CD4-positive, alpha-beta memory T cell (primary cell): Measurements from ENCODE around the gene CMTM1. TPM values are rescaled to one million over a fixed set of nuclear protein-coding genes. Genes with fewer than 3 reads are reported as not detected.

Experiments used
- CTCF ChIA-PET: fragments of 350-600 bp; sonication (Branson Sonifier 250); formaldehyde crosslinking; loops from one replicate; lab custom pipeline; 2021; ENCODE audit warnings: inconsistent platforms; ENCODE audit not compliant: partially characterized antibody; lab: Charles Lee
- POLR2A ChIA-PET: fragments of 350-600 bp; sonication (Branson Sonifier 250); formaldehyde crosslinking; loops from one replicate; lab custom pipeline; 2021; ENCODE audit not compliant: partially characterized antibody; lab: Charles Lee
- DNase-seq, 5 donors: peaks; one replicate each; pipeline versions ENCODE4 v3.0.0 to v3.0.0-alpha.2; 2020 to 2022; ENCODE audit warnings: mixed read lengths in 1 of 5
- H3K27ac ChIP-seq: one replicate; pipeline ENCODE4 v1.7.0; 2013; ENCODE audit warnings: low read depth, low read length
- H3K27me3 ChIP-seq: 2 replicates; pipeline ENCODE4 v1.7.0; 2013; ENCODE audit warnings: mild to moderate bottlenecking, low read length, moderate library complexity; ENCODE audit not compliant: insufficient read depth
- H3K36me3 ChIP-seq: 2 replicates; pipeline ENCODE4 v1.7.0; 2013; ENCODE audit warnings: mild to moderate bottlenecking, low read length, moderate library complexity; ENCODE audit not compliant: insufficient read depth
- H3K4me1 ChIP-seq: 2 replicates; pipeline ENCODE4 v1.7.0; 2013; ENCODE audit warnings: mild to moderate bottlenecking, low read length, moderate library complexity; ENCODE audit not compliant: insufficient read depth
- H3K4me3 ChIP-seq, 2 donors: one replicate each; pipeline ENCODE4 v1.7.0; 2013; ENCODE audit warnings: low read length in 2 of 2, mild to moderate bottlenecking in 1 of 2
- H3K9me3 ChIP-seq, 2 donors: one replicate each; pipeline ENCODE4 v1.7.0; 2013; ENCODE audit warnings: low read length in 2 of 2, control low read depth in 1 of 2; ENCODE audit not compliant: control insufficient read depth in 1 of 2
- H3K27ac Mint-ChIP-seq, 7 donors: one replicate each; pipeline ENCODE4 v1.8.0; 2020 to 2021; ENCODE audit warnings: mixed read lengths in 7 of 7, mild to moderate bottlenecking in 6 of 7, inconsistent platforms in 3 of 7, moderate library complexity in 3 of 7
- H3K27me3 Mint-ChIP-seq, 2 donors: one replicate each; pipeline ENCODE4 v1.8.0; 2020 to 2021; ENCODE audit warnings: mixed read lengths in 2 of 2
- H3K36me3 Mint-ChIP-seq, 2 donors: one replicate each; pipeline ENCODE4 v1.8.0; 2020 to 2021; ENCODE audit warnings: mixed read lengths in 2 of 2, inconsistent platforms in 1 of 2, mild to moderate bottlenecking in 1 of 2
- H3K4me1 Mint-ChIP-seq, 4 donors: one replicate each; pipeline ENCODE4 v1.8.0; 2020 to 2021; ENCODE audit warnings: mixed read lengths in 4 of 4, mild to moderate bottlenecking in 1 of 4
- H3K4me3 Mint-ChIP-seq, 8 donors: one replicate each; pipeline ENCODE4 v1.8.0; 2020 to 2021; ENCODE audit warnings: mixed read lengths in 8 of 8, mild to moderate bottlenecking in 7 of 8, moderate library complexity in 6 of 8, inconsistent platforms in 3 of 8
- H3K9me3 Mint-ChIP-seq, 8 donors: one replicate each; pipeline ENCODE4 v1.8.0; 2020 to 2021; ENCODE audit warnings: mixed read lengths in 8 of 8, mild to moderate bottlenecking in 5 of 8, inconsistent platforms in 3 of 8, moderate library complexity in 1 of 8
- intact Hi-C: fragments of 100-400 bp; cut with micrococcal nuclease; formaldehyde crosslinking; loops from one replicate; pipeline ENCODE4 v1.15.1; 2023
- polyA plus RNA-seq, 2 donors: library from polyadenylated mRNA; unstranded; fragments of 300-500 nt; fragmentation: Illumina TruSeq; gene quantifications; one replicate each; pipeline ENCODE4 v1.2.3, GENCODE V29; 2021
- total RNA-seq, 2 experiments: library from RNA; stranded (reverse); gene quantifications; one replicate each; pipeline ENCODE4 v1.2.3, GENCODE V29; 2021

The CMTM1 gene
- total and polyA plus RNA-seq, 4 experiments from 2014 or later = 0.80 to 13.4 (median 6.9) TPM

GRCh38 chr16:66616169-66616568, 49.9 kb downstream of the CMTM1 start:
- H3K4me3 ChIP-seq = no peak overlapping the region
- H3K27ac Mint-ChIP-seq = no peak overlapping the region
- H3K36me3 Mint-ChIP-seq = peaks cover 5 to 21% of the 10 kb centered on the region in 2 donors
- intact Hi-C loops = no loop called here
- H3K4me3 Mint-ChIP-seq = no peak overlapping the region
- H3K9me3 Mint-ChIP-seq = no peaks in the 10 kb centered on the region
- no peak overlapping the region for H3K27ac ChIP-seq
- H3K27me3 Mint-ChIP-seq = no peaks in the 10 kb centered on the region
- no peaks in the 10 kb centered on the region for H3K4me1 Mint-ChIP-seq
- peaks cover 23% of the 10 kb centered on the region for H3K36me3 ChIP-seq
- no peak for DNase-seq
- CTCF ChIA-PET = no interaction called here
- H3K27me3 ChIP-seq = no peaks in the 10 kb centered on the region
- H3K4me1 ChIP-seq = no peaks in the 10 kb centered on the region
- POLR2A ChIA-PET = no interaction called here
- no peaks in the 10 kb centered on the region for H3K9me3 ChIP-seq

DNA sequence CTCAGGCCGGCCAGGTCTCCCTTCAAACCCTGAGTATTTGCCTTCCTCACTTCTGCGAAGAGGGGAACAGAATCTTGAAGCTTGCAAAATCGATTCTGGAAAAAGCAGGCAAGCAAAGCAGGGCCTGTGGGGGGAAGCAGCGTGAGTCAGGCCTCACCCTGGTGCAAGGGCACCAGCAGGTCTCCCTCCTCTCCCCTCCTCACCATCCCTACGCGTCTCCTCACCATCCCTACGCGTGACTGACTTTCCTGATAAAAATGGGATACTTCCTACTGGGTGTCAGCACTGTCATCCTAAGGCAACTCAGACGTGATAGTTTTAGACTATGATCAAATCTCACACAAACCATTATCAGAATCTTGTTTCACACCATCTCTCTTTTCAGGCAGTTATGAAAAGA, 50.4 kb downstream of the CMTM1 start:
- intact Hi-C loops = no loop called here
- no peak overlapping the region for H3K27ac ChIP-seq
- H3K36me3 Mint-ChIP-seq = peaks cover 1 to 17% of the 10 kb centered on the region in 2 donors
- H3K4me3 Mint-ChIP-seq = no peak overlapping the region
- ChIA-PET CTCF (interaction anchor here (2.7 kb wide), 1 partner anchor 8 kb away, joined by 16 read pairs; no protein-coding TSS in a partner anchor), POLR2A (interaction anchor here (0.6 to 0.7 kb wide), 2 partner anchors 13 to 254 kb away, joined by 3 read pairs; no protein-coding TSS in a partner anchor)
- H3K27me3 Mint-ChIP-seq = no peaks in the 10 kb centered on the region
- H3K27me3 ChIP-seq = no peaks in the 10 kb centered on the region
- no peak for DNase-seq
- H3K4me1 Mint-ChIP-seq = no peaks in the 10 kb centered on the region
- H3K27ac Mint-ChIP-seq = no peak overlapping the region
- no peaks in the 10 kb centered on the region for H3K4me1 ChIP-seq
- no peak overlapping the region for H3K4me3 ChIP-seq
- H3K9me3 ChIP-seq = no peaks in the 10 kb centered on the region
- H3K36me3 ChIP-seq = peaks cover 19% of the 10 kb centered on the region
- no peaks in the 10 kb centered on the region for H3K9me3 Mint-ChIP-seq

GRCh38 chr16:66617010-66617434, 50.8 kb downstream of the CMTM1 start:
- H3K4me1 ChIP-seq = no peaks in the 10 kb centered on the region
- no peaks in the 10 kb centered on the region for H3K9me3 ChIP-seq
- H3K4me1 Mint-ChIP-seq = no peaks in the 10 kb centered on the region
- H3K9me3 Mint-ChIP-seq = no peaks in the 10 kb centered on the region
- POLR2A ChIA-PET = interaction anchor here (0.6 to 0.7 kb wide), 2 partner anchors 13 to 254 kb away, joined by 3 read pairs; no protein-coding TSS in a partner anchor
- peaks cover 0 to 15% of the 10 kb centered on the region in 2 donors for H3K36me3 Mint-ChIP-seq
- H3K27ac Mint-ChIP-seq = peak overlapping the region in 2 of 7 donors; percentile 15 to 25
- no peak for DNase-seq
- no peak overlapping the region for H3K4me3 ChIP-seq
- H3K4me3 Mint-ChIP-seq = no peak overlapping the region
- intact Hi-C loops = no loop called here
- H3K27me3 ChIP-seq = no peaks in the 10 kb centered on the region
- CTCF ChIA-PET = interaction anchor here (2.7 kb wide), 1 partner anchor 9 kb away, joined by 16 read pairs; no protein-coding TSS in a partner anchor
- H3K27ac ChIP-seq = no peak overlapping the region
- H3K36me3 ChIP-seq = peaks cover 15% of the 10 kb centered on the region
- no peaks in the 10 kb centered on the region for H3K27me3 Mint-ChIP-seq

DNA sequence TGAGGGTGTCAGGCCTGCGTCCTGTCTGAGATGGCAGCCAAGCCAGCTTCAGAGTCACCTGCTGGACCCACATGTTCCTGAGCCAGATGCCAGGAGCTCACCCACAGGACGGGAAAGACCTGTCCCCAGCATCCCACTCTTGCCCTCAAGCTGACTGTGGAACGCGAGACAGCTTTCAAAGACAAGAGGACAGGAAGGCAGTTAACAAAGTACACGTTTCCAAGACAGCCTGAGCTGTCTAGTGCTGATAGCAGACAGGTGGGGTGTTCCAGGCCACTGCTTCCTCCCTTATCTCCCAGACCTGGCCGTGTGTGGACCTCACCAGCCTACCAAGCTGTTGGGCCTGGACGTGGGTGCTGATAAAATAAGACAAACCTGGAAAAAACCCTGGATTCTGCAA, 51.5 kb downstream of the CMTM1 start:
- H3K4me1 ChIP-seq = no peaks in the 10 kb centered on the region
- Mint-ChIP-seq H3K27ac (peak overlapping the region in 2 of 7 donors; percentile 24 to 64), H3K36me3 (peaks cover 0 to 12% of the 10 kb centered on the region in 2 donors), H3K27me3 (no peaks in the 10 kb centered on the region), H3K4me3 (no peak overlapping the region), H3K4me1 (no peaks in the 10 kb centered on the region), H3K9me3 (no peaks in the 10 kb centered on the region)
- no peak for DNase-seq
- ChIA-PET POLR2A (interaction anchor here (1.1 kb wide), 1 partner anchor 14 kb away, joined by 4 read pairs; the partner anchor contains the start of gene CMTM3), CTCF (interaction anchor here (1.3 to 2.7 kb wide), 2 partner anchors 10 to 34 kb away, joined by 3 to 16 read pairs; no protein-coding TSS in a partner anchor)
- no peak overlapping the region for H3K4me3 ChIP-seq
- H3K27me3 ChIP-seq = no peaks in the 10 kb centered on the region
- H3K36me3 ChIP-seq = peaks cover 10% of the 10 kb centered on the region
- H3K9me3 ChIP-seq = no peaks in the 10 kb centered on the region
- no peak overlapping the region for H3K27ac ChIP-seq
- intact Hi-C loops = no loop called here

GRCh38 chr16:66618588-66619375, 52.5 kb downstream of the CMTM1 start:
- Histone ChIP-seq H3K27me3 (no peaks in the 10 kb centered on the region), H3K9me3 (no peaks in the 10 kb centered on the region), H3K4me1 (no peaks in the 10 kb centered on the region), H3K27ac (no peak overlapping the region), H3K36me3 (no peaks in the 10 kb centered on the region), H3K4me3 (no peak overlapping the region)
- DNase-seq = no peak
- no peaks in the 10 kb centered on the region for H3K4me1 Mint-ChIP-seq
- CTCF ChIA-PET = interaction anchor here (1.3 to 2.7 kb wide), 2 partner anchors 11 to 33 kb away, joined by 3 to 16 read pairs; no protein-coding TSS in a partner anchor
- no peaks in the 10 kb centered on the region for H3K9me3 Mint-ChIP-seq
- POLR2A ChIA-PET = interaction anchor here (1.1 kb wide), 1 partner anchor 15 kb away, joined by 4 read pairs; the partner anchor contains the start of gene CMTM3
- no peak overlapping the region for H3K27ac Mint-ChIP-seq
- H3K4me3 Mint-ChIP-seq = no peak overlapping the region
- no peaks in the 10 kb centered on the region for H3K27me3 Mint-ChIP-seq
- intact Hi-C loops = no loop called here
- H3K36me3 Mint-ChIP-seq = peaks cover 0 to 5% of the 10 kb centered on the region in 2 donors

DNA sequence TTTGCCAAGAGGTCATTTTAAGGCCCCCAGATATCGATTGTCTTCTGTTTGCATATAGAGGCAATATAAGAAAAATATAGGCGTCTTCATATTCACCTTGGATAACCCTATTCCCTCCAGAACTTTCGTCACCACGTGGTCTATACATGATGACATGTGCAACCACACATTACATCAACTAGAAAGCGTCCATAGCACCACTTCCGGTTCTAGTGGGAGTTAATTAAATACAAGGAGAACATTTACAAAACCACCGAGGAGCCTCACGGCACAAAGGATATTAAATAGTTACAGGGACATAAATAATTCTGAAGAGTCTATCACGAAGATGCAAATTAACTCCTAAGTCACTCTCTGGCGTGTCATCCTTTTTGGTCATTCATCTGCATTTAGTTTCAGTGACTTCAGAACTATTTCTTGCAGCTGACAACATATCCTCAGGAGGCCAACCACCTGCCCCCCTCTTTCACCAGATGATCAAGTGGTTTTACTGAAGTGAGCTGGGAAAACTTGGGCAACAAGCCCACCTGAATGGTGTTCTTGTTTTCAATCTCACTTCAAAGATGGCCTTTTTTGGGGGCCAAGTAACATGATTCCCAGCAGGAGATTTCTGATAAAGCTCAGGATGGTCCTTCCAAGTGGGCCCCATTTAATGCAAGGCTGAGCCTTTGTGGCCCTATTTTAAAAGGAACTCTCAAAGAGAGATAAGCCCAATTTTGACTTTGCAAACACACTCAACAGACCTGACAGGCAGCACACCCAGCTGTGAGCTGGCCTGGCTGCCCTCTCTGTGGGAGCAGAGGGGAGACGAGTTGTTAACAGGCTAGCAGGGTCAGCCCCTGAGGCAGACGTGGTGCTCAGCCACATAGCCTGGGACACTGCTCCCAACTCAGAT, 53.5 kb downstream of the CMTM1 start:
- ChIA-PET CTCF (interaction anchor here (1.2 to 1.4 kb wide), 2 partner anchors 12 to 31 kb away, joined by 5 to 6 read pairs; no protein-coding TSS in a partner anchor), POLR2A (no interaction called here)
- DNase-seq = no peak
- no peaks in the 10 kb centered on the region for H3K4me1 Mint-ChIP-seq
- Histone ChIP-seq H3K27ac (no peak overlapping the region), H3K27me3 (no peaks in the 10 kb centered on the region), H3K4me1 (no peaks in the 10 kb centered on the region), H3K36me3 (no peaks in the 10 kb centered on the region), H3K4me3 (no peak overlapping the region), H3K9me3 (no peaks in the 10 kb centered on the region)
- no peak overlapping the region for H3K4me3 Mint-ChIP-seq
- intact Hi-C loops = no loop called here
- H3K27me3 Mint-ChIP-seq = no peaks in the 10 kb centered on the region
- peaks cover 0 to 5% of the 10 kb centered on the region in 2 donors for H3K36me3 Mint-ChIP-seq
- H3K9me3 Mint-ChIP-seq = no peaks in the 10 kb centered on the region
- H3K27ac Mint-ChIP-seq = no peak overlapping the region
